ENCODE data around the gene STT3A. TPM values are rescaled to one million over a fixed set of nuclear protein-coding genes. Genes with fewer than 3 reads are reported as not detected.
A peak's percentile ranks its signal among the peaks of the same experiment; 100 is the strongest.

STT3A gene
- total and polyA plus RNA-seq, 2 donors (not counting 1 experiment from before 2014, with no cell fraction given) = 257 to 375 TPM

DNA sequence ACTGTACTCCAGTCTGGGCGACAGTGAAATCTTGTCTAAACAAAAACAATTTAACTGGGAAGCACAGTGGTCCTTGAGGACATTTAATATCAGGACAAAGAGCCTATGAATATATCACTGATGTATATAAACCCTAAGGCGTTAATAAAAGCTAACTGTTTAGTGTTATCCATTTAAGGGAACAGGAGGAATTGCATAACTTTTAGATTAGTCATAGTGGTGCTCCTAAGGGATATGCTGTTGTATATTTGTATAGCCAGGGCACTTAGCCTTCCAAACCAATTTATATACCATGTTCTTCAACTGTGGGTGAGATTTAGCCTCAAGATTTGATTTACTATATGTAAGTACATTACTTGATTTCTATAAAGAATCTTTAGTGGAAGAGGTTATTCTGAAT, 29.3 kb downstream of the STT3A start:
- Histone ChIP-seq H3K9ac (ENCODE audit: insufficient read depth, low read length) (no peak overlapping the region), H3K4me3 (replicated peaks in 1 of 4; ENCODE audit: control extremely low read depth in 1 of 4, insufficient read depth in 1 of 4, low read depth in 3 of 4, low read length in 4 of 4) (no peak overlapping the region), H3K9me3 (ENCODE audit: control insufficient read depth, insufficient read depth, low read depth, low read length) (no peaks in the 10 kb centered on the region), H2AFZ (ENCODE audit: low read length) (no peak overlapping the region), H3K36me3 (ENCODE audit: control insufficient read depth, insufficient read depth, low read length) (peaks cover 4% of the 10 kb centered on the region), H3K27me3 (ENCODE audit: control insufficient read depth, insufficient read depth, low read length) (no peaks in the 10 kb centered on the region), H3K27ac (ENCODE audit: insufficient read depth, low read length) (no peak overlapping the region), H3K4me2 (ENCODE audit: extremely low read depth, insufficient read depth, low read length) (no peak overlapping the region), H3K79me2 (ENCODE audit: control insufficient read depth, insufficient read depth, low read length) (peaks cover 2% of the 10 kb centered on the region), H4K20me1 (ENCODE audit: control insufficient read depth, extremely low read depth, insufficient read depth, low read length) (no peaks in the 10 kb centered on the region), H3K4me1 (ENCODE audit: control insufficient read depth, extremely low read depth, insufficient read depth, low read length) (peaks cover 4% of the 10 kb centered on the region)
- DNase-seq (ENCODE audit: low read depth in 2 of 2) = peak; percentile 73 to 76
- no peak for TF ChIP-seq EZH2 (IDR thresholded peaks at IDR 0.05; ENCODE audit: low read length, missing control alignments)
- TF ChIP-seq, protein P1, sequence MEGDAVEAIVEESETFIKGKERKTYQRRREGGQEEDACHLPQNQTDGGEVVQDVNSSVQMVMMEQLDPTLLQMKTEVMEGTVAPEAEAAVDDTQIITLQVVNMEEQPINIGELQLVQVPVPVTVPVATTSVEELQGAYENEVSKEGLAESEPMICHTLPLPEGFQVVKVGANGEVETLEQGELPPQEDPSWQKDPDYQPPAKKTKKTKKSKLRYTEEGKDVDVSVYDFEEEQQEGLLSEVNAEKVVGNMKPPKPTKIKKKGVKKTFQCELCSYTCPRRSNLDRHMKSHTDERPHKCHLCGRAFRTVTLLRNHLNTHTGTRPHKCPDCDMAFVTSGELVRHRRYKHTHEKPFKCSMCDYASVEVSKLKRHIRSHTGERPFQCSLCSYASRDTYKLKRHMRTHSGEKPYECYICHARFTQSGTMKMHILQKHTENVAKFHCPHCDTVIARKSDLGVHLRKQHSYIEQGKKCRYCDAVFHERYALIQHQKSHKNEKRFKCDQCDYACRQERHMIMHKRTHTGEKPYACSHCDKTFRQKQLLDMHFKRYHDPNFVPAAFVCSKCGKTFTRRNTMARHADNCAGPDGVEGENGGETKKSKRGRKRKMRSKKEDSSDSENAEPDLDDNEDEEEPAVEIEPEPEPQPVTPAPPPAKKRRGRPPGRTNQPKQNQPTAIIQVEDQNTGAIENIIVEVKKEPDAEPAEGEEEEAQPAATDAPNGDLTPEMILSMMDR (conservative IDR thresholded peaks at IDR 0.05 in 1 of 2, IDR thresholded peaks at IDR 0.05 in 1 of 2; ENCODE audit: low read depth in 1 of 2, low read length in 2 of 2) = no peak

DNA sequence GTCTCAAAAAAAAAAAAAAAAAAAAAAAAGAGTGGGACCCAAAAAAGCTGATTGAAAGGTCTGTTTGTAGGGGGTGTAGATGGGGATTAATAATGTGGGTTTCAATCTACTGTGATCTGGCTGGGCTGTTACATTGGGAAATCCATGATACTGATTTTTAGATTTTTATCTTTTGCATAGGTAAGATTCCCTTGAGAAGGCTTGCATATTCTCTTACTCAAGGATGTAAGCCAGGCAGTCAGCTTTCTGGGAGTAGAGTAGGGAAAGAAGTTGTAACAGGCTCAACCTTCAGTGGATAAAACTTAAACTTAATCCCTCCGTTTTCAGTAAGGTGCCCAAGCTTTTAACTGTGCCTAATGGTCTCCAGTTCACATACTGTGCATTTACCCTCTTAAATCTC, 30.4 kb downstream of the STT3A start:
- no peak overlapping the region for H2AFZ ChIP-seq (ENCODE audit: low read length)
- H3K4me3 ChIP-seq (replicated peaks in 1 of 4; ENCODE audit: control extremely low read depth in 1 of 4, insufficient read depth in 1 of 4, low read depth in 3 of 4, low read length in 4 of 4) = no peak overlapping the region
- peaks cover 4% of the 10 kb centered on the region for H3K4me1 ChIP-seq (ENCODE audit: control insufficient read depth, extremely low read depth, insufficient read depth, low read length)
- H3K27me3 ChIP-seq (ENCODE audit: control insufficient read depth, insufficient read depth, low read length) = no peaks in the 10 kb centered on the region
- H3K36me3 ChIP-seq (ENCODE audit: control insufficient read depth, insufficient read depth, low read length) = peaks cover 4% of the 10 kb centered on the region
- no peak overlapping the region for H3K4me2 ChIP-seq (ENCODE audit: extremely low read depth, insufficient read depth, low read length)
- H3K27ac ChIP-seq (ENCODE audit: insufficient read depth, low read length) = no peak overlapping the region
- H3K9ac ChIP-seq (ENCODE audit: insufficient read depth, low read length) = no peak overlapping the region
- no peaks in the 10 kb centered on the region for H3K9me3 ChIP-seq (ENCODE audit: control insufficient read depth, insufficient read depth, low read depth, low read length)
- TF ChIP-seq EZH2 (IDR thresholded peaks at IDR 0.05; ENCODE audit: low read length, missing control alignments) = no peak
- TF ChIP-seq, protein P1 (conservative IDR thresholded peaks at IDR 0.05 in 1 of 2, IDR thresholded peaks at IDR 0.05 in 1 of 2; ENCODE audit: low read depth in 1 of 2, low read length in 2 of 2) = no peak
- no peaks in the 10 kb centered on the region for H4K20me1 ChIP-seq (ENCODE audit: control insufficient read depth, extremely low read depth, insufficient read depth, low read length)
- peaks cover 10% of the 10 kb centered on the region for H3K79me2 ChIP-seq (ENCODE audit: control insufficient read depth, insufficient read depth, low read length)
- DNase-seq (ENCODE audit: low read depth in 2 of 2) = no peak

DNA sequence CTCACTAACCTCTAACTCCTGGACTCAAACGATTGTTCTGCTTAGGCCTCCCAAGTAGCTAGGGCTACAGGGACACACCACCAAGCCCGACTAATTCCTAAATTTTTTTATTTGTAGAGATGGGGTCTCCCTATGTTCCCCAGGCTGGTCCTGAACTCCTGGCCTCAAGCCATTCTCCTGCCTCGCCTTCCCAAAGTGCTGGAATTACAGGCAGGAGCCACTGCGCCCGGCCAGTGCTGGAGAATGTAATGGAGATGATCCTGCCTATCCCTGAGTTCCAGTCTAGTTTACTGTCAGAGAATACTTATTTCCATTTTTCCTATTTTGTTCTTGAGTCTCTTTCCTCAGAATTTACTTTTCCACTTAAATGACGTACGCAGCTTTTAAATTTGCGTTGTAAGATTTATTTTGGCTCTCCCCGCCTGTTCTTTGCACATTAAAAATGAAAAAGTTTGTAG, 32.1 kb downstream of the STT3A start, which contains the start of gene CHEK1:
Gene CHEK1 (plus strand): TSS at position 408 of the 458 bp plus-strand sequence. CDS start 1,606 bp downstream, outside the sequence.
- TF ChIP-seq, protein P1 (conservative IDR thresholded peaks at IDR 0.05 in 1 of 2, IDR thresholded peaks at IDR 0.05 in 1 of 2; ENCODE audit: low read depth in 1 of 2, low read length in 2 of 2) = no peak
- no peak for TF ChIP-seq EZH2 (IDR thresholded peaks at IDR 0.05; ENCODE audit: low read length, missing control alignments)
- peak within 1 kb of the TSS; percentile 93 for H3K27ac ChIP-seq (ENCODE audit: insufficient read depth, low read length)
- peak within 1 kb of the TSS; percentile 82 for H2AFZ ChIP-seq (ENCODE audit: low read length)
- no peaks in the 10 kb centered on the region for H3K36me3 ChIP-seq (ENCODE audit: control insufficient read depth, insufficient read depth, low read length)
- peak within 1 kb of the TSS; percentile 60 to 90 (median 69) for H3K4me3 ChIP-seq (replicated peaks in 1 of 4; ENCODE audit: control extremely low read depth in 1 of 4, insufficient read depth in 1 of 4, low read depth in 3 of 4, low read length in 4 of 4)
- no peak for DNase-seq (ENCODE audit: low read depth in 2 of 2)
- H3K4me1 ChIP-seq (ENCODE audit: control insufficient read depth, extremely low read depth, insufficient read depth, low read length) = peaks cover 4% of the 10 kb centered on the region
- H3K27me3 ChIP-seq (ENCODE audit: control insufficient read depth, insufficient read depth, low read length) = no peaks in the 10 kb centered on the region
- peak within 1 kb of the TSS; percentile 89 for H3K9ac ChIP-seq (ENCODE audit: insufficient read depth, low read length)
- no peaks in the 10 kb centered on the region for H3K9me3 ChIP-seq (ENCODE audit: control insufficient read depth, insufficient read depth, low read depth, low read length)
- H3K4me2 ChIP-seq (ENCODE audit: extremely low read depth, insufficient read depth, low read length) = peak within 1 kb of the TSS; percentile 77
- H3K79me2 ChIP-seq (ENCODE audit: control insufficient read depth, insufficient read depth, low read length) = peaks cover 11% of the 10 kb centered on the region
- H4K20me1 ChIP-seq (ENCODE audit: control insufficient read depth, extremely low read depth, insufficient read depth, low read length) = no peaks in the 10 kb centered on the region
